Measurements from ENCODE around the gene ISOC1.

DNA sequence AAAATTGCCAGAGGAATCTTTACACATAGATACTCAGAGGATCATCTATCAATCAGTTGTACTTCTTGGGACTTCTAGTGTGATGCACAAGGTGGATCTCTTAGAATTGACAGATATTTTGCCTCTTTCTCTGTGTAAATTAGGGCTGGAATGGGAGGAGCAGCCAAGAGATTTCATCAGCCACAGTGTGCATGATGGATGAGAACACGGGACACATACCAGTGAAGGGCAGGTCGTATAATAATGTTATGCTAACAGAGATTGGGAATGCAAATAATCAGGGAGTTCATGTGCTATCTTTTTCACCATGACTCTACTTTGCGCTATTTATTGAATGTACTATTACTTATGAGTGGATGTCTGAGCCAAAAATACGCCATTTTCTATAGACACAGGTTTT, 43.3 kb upstream of the ISOC1 start:
- TF ChIP-seq CTCF (IDR thresholded peaks at IDR 0.05), result no peak
- TF ChIP-seq POLR2AphosphoS5 (IDR thresholded peaks at IDR 0.05; ENCODE audit: low read depth, low read length), result no peak
